Measurements from ENCODE around the gene STXBP6. TPM values are rescaled to one million over a fixed set of nuclear protein-coding genes. Genes with fewer than 3 reads are reported as not detected.
"Not testable (repeated sequence)": the region's sequence is repeated elsewhere in the genome, so short reads cannot be mapped to it uniquely, and the experiment has no call there.

The STXBP6 gene
- total RNA-seq, 4 donors from 2014 or later = 11.9 to 30.5 (median 14.6) TPM

GRCh38 chr14:24966579-24966964 is 83.4 kb downstream of the STXBP6 start:
- TF ChIP-seq CTCF (IDR thresholded peaks at IDR 0.05) (no peak), POLR2A (IDR thresholded peaks at IDR 0.05) (no peak)
- no peak for DNase-seq
- Histone ChIP-seq H3K9me3 (no peaks in the 10 kb centered on the region), H3K4me3 (no peak overlapping the region), H3K27ac (peak overlapping the region; percentile 62 to 77), H3K4me1 (peaks cover 0 to 6% of the 10 kb centered on the region in 2 donors), H3K36me3 (no peaks in the 10 kb centered on the region), H3K27me3 (no peaks in the 10 kb centered on the region)
- intact Hi-C loops (cut with DNase I; ENCODE audit: low total_unique reads) = no loop called here

DNA sequence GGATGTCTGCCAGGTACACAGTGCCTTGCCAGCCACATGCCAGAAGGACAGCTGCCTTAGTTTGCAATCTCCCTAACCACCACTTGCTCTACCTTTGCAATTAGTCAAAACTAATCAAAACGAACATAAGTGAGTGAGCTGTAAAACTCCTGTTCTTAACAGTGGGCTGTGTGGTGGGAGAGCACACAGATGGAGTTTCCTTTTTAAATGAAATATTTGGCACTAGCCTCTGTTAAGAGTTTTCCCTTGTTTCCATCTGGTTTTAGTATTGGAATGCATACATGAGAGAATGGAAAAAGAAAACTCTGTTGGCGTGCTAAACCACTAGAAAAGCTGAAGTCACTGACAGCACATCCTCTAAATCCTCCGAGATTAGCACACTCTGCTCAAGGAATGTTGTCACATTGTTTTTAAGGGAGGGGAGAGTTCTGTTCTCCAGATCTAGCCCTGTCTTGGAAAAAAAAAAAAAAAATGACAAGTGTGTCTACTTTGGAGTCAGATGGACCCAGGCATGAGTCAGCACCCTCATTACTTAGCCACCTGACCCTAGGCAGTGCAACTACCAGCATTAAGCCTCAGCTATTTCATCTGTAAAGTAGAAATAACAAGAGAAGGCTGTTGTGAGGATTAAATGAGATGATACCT is 83.9 kb downstream of the STXBP6 start:
- H3K9me3 ChIP-seq = no peaks in the 10 kb centered on the region
- H3K27me3 ChIP-seq = no peaks in the 10 kb centered on the region
- intact Hi-C loops (cut with DNase I; ENCODE audit: low total_unique reads) = no loop called here
- no peaks in the 10 kb centered on the region for H3K36me3 ChIP-seq
- peak overlapping the region; percentile 62 to 77 for H3K27ac ChIP-seq
- TF ChIP-seq CTCF (IDR thresholded peaks at IDR 0.05) (no peak), POLR2A (IDR thresholded peaks at IDR 0.05) (no peak)
- H3K4me3 ChIP-seq = no peak overlapping the region
- peak in 1 of 2 donors; percentile 35 for DNase-seq
- peaks cover 0 to 6% of the 10 kb centered on the region in 2 donors for H3K4me1 ChIP-seq

DNA sequence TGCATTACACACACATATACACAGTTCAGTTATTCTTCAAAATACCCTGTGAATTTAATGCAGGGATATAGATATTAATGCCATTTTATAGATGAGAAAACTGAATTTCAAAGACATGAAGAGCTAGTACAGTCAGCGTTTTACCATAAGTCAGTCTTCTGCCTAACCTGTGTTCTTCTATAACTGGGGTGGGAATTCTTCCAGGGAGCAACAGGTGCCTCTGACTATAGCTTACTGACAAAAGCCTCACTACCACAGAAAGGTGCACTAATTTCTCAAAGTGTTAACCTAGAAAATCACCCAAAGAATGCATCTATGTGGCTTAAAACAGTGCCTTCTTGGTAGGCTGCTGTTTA is 84.4 kb downstream of the STXBP6 start:
- Histone ChIP-seq H3K4me3 (no peak overlapping the region), H3K4me1 (peaks cover 0 to 6% of the 10 kb centered on the region in 2 donors), H3K9me3 (no peaks in the 10 kb centered on the region), H3K27me3 (no peaks in the 10 kb centered on the region), H3K27ac (peak overlapping the region; percentile 62 to 77), H3K36me3 (no peaks in the 10 kb centered on the region)
- no peak for DNase-seq
- intact Hi-C loops (cut with DNase I; ENCODE audit: low total_unique reads) = no loop called here
- no peak for TF ChIP-seq CTCF (IDR thresholded peaks at IDR 0.05)
- TF ChIP-seq POLR2A (IDR thresholded peaks at IDR 0.05) = no peak

- H3K9me3 ChIP-seq = no peaks in the 10 kb centered on the region
- peaks cover 0 to 6% of the 10 kb centered on the region in 2 donors for H3K4me1 ChIP-seq
- peak overlapping the region in 1 of 2 donors; percentile 77 for H3K27ac ChIP-seq
- no peak for DNase-seq
- TF ChIP-seq CTCF (IDR thresholded peaks at IDR 0.05) = no peak
- TF ChIP-seq POLR2A (IDR thresholded peaks at IDR 0.05) = no peak
- H3K27me3 ChIP-seq = no peaks in the 10 kb centered on the region
- no peaks in the 10 kb centered on the region for H3K36me3 ChIP-seq
- intact Hi-C loops (cut with DNase I; ENCODE audit: low total_unique reads) = no loop called here
- H3K4me3 ChIP-seq = no peak overlapping the region
These were observed 85.4 kb downstream of the STXBP6 start for GRCh38 chr14:24964591-24964990.

GRCh38 chr14:24964048-24964447 is 85.9 kb downstream of the STXBP6 start:
- intact Hi-C loops (cut with DNase I; ENCODE audit: low total_unique reads) = no loop called here
- Histone ChIP-seq H3K27me3 (no peaks in the 10 kb centered on the region), H3K4me1 (peaks cover 0 to 6% of the 10 kb centered on the region in 2 donors), H3K27ac (no peak overlapping the region), H3K36me3 (no peaks in the 10 kb centered on the region), H3K4me3 (no peak overlapping the region), H3K9me3 (no peaks in the 10 kb centered on the region)
- TF ChIP-seq POLR2A (IDR thresholded peaks at IDR 0.05) = no peak
- TF ChIP-seq CTCF (IDR thresholded peaks at IDR 0.05) = no peak
- no peak for DNase-seq

DNA sequence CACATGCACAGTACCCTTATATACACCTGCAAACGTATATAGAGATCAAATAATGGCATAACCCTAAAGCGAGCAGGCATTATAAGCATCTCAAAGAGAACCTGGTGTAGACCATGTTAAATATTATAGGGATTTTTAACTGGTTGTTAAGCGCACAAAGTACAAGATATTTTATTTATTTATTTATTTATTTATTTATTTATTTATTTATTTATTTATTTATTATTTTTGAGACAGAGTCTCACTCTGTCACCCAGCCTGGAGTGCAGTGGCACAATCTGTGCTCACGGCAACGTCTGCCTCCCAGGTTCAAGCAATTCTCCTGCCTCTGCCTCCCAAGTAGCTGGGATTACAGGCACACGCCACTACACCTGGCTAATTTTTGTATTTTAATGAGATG is 87.8 kb downstream of the STXBP6 start:
- H3K4me3 ChIP-seq; DNase-seq; intact Hi-C loops (cut with DNase I; ENCODE audit: low total_unique reads); H3K9me3 ChIP-seq; H3K36me3 ChIP-seq; H3K27ac ChIP-seq; H3K27me3 ChIP-seq; H3K4me1 ChIP-seq: not testable (repeated sequence)

All from uterus (tissue), 4 donors.